ENCODE data around the gene AGAP1. TPM values are rescaled to one million over a fixed set of nuclear protein-coding genes. Genes with fewer than 3 reads are reported as not detected.

The AGAP1 gene
- total RNA-seq, 4 donors from 2014 or later: 23.4 to 46.5 (median 29.3) TPM

- Histone ChIP-seq H3K9me3 (no peaks in the 10 kb centered on the region), H3K4me3 (replicated peaks in 1 of 3) (no peak overlapping the region), H3K27me3 (peaks cover 16% of the 10 kb centered on the region), H3K4me1 (peaks cover 3 to 16% of the 10 kb centered on the region in 2 donors), H3K36me3 (no peaks in the 10 kb centered on the region), H3K27ac (no peak overlapping the region)
- TF ChIP-seq POLR2A (IDR thresholded peaks at IDR 0.05) (no peak), CTCF (IDR thresholded peaks at IDR 0.05) (no peak)
- WGBS, 2 donors: 11 to 28% methylated on average over 17 to 33 of the region's 45 CpGs
- DNase-seq: no peak
- intact Hi-C loops (cut with DNase I): no loop called here
Observed at GRCh38 chr2:236158969-236159777, 665.3 kb downstream of the AGAP1 start.

- H3K9me3 ChIP-seq: no peaks in the 10 kb centered on the region
- H3K4me1 ChIP-seq: peaks cover 9 to 22% of the 10 kb centered on the region in 2 donors
- no peaks in the 10 kb centered on the region for H3K36me3 ChIP-seq
- peaks cover 20% of the 10 kb centered on the region for H3K27me3 ChIP-seq
- WGBS, 2 donors: 16% methylated on average over 5 of the region's 33 CpGs; no CpG with 5 or more reads in 1 of the 2 donors
- no peak for TF ChIP-seq CTCF (IDR thresholded peaks at IDR 0.05)
- TF ChIP-seq POLR2A (IDR thresholded peaks at IDR 0.05): no peak
- intact Hi-C loops (cut with DNase I): no loop called here
- no peak for DNase-seq
- H3K4me3 ChIP-seq (replicated peaks in 1 of 3): no peak overlapping the region
- H3K27ac ChIP-seq: no peak overlapping the region
Observed at GRCh38 chr2:236159778-236160170, 665.9 kb downstream of the AGAP1 start.

- intact Hi-C loops (cut with DNase I): no loop called here
- DNase-seq: no peak
- Histone ChIP-seq H3K9me3 (no peaks in the 10 kb centered on the region), H3K4me1 (peaks cover 13 to 25% of the 10 kb centered on the region in 2 donors), H3K36me3 (no peaks in the 10 kb centered on the region), H3K27me3 (peaks cover 27% of the 10 kb centered on the region), H3K27ac (no peak overlapping the region), H3K4me3 (replicated peaks in 1 of 3) (no peak overlapping the region)
- TF ChIP-seq CTCF (IDR thresholded peaks at IDR 0.05): no peak
- TF ChIP-seq POLR2A (IDR thresholded peaks at IDR 0.05): no peak
- whole genome bisulfite sequencing, 2 donors: 32 to 33% methylated on average over 15 to 21 of the region's 22 CpGs
Observed at GRCh38 chr2:236160366-236161081, 666.7 kb downstream of the AGAP1 start.

GRCh38 chr2:236161082-236161462, 667.2 kb downstream of the AGAP1 start:
- H3K27me3 ChIP-seq: peaks cover 32% of the 10 kb centered on the region

More at GRCh38 chr2:236161082-236161462, 667.2 kb downstream of the AGAP1 start:
- no peak for DNase-seq
- intact Hi-C loops (cut with DNase I): no loop called here
- no peaks in the 10 kb centered on the region for H3K36me3 ChIP-seq
- no peaks in the 10 kb centered on the region for H3K9me3 ChIP-seq
- WGBS, 2 donors: 63 to 70% methylated on average over 5 to 12 of the region's 15 CpGs
- no peak overlapping the region for H3K27ac ChIP-seq
- H3K4me3 ChIP-seq (replicated peaks in 1 of 3): no peak overlapping the region
- TF ChIP-seq POLR2A (IDR thresholded peaks at IDR 0.05) (no peak), CTCF (IDR thresholded peaks at IDR 0.05) (no peak)
- H3K4me1 ChIP-seq: peaks cover 14 to 28% of the 10 kb centered on the region in 2 donors

All from thyroid gland (tissue), 4 donors.